Loucy (cell line): ENCODE results near the gene BSND.

Experiments
- H2AFZ ChIP-seq: fragments of 200-600 bp; sonication (generic); 2 replicates; pipeline ENCODE4 v1.6.0; 2016; ENCODE audit warnings: antibody characterized with exemption, mild to moderate bottlenecking, low read length, moderate library complexity
- H3F3A ChIP-seq: fragments of 200-600 bp; 2 replicates; pipeline ENCODE4 v1.6.0; 2016; ENCODE audit warnings: antibody characterized with exemption, low read depth, mild to moderate bottlenecking
- H3K27me3 ChIP-seq: fragments of 200-600 bp; sonication (generic); 2 replicates; pipeline ENCODE4 v1.6.1; 2014; ENCODE audit warnings: low read length, mild to moderate bottlenecking; ENCODE audit not compliant: insufficient read depth, poor library complexity, severe bottlenecking
- H3K36me3 ChIP-seq: fragments of 200-600 bp; sonication (generic); 2 replicates; pipeline ENCODE4 v1.6.1; 2016; ENCODE audit warnings: low read length; ENCODE audit not compliant: insufficient read depth
- H3K4me1 ChIP-seq: fragments of 200-600 bp; sonication (generic); 2 replicates; pipeline ENCODE4 v1.5.1; 2014; ENCODE audit warnings: low read length, mild to moderate bottlenecking; ENCODE audit not compliant: insufficient read depth, poor library complexity, severe bottlenecking
- H3K4me2 ChIP-seq: fragments of 200-600 bp; sonication (generic); 2 replicates; pipeline ENCODE4 v1.6.0; 2014; ENCODE audit warnings: antibody characterized with exemption, low read length, low read depth, mild to moderate bottlenecking; ENCODE audit not compliant: poor library complexity, severe bottlenecking
- H3K4me3 ChIP-seq: fragments of 200-600 bp; sonication (generic); 2 replicates; pipeline ENCODE4 v1.5.1; 2014; ENCODE audit warnings: low read length, mild to moderate bottlenecking, mixed read lengths; ENCODE audit not compliant: poor library complexity, severe bottlenecking
- H3K79me2 ChIP-seq: fragments of 200-600 bp; sonication (generic); 2 replicates; pipeline ENCODE4 v1.6.1; 2014; ENCODE audit warnings: low read length; ENCODE audit not compliant: insufficient read depth
- H3K9ac ChIP-seq: fragments of 200-600 bp; sonication (generic); 2 replicates; pipeline ENCODE4 v1.6.0; 2014; ENCODE audit warnings: mild to moderate bottlenecking, low read depth, low read length, moderate library complexity; ENCODE audit not compliant: poor library complexity, severe bottlenecking
- H3K9me2 ChIP-seq: fragments of 200-600 bp; sonication (generic); replicated peaks from 2 replicates; pipeline ENCODE4 v1.6.1; 2016; ENCODE audit warnings: low read depth, low read length, mixed read lengths
- H3K9me3 ChIP-seq: fragments of 200-600 bp; sonication (generic); 2 replicates; pipeline ENCODE4 v1.6.1; 2014; ENCODE audit warnings: mild to moderate bottlenecking, antibody characterized with exemption, low read length, low read depth; ENCODE audit not compliant: insufficient read depth
- H4K20me1 ChIP-seq: fragments of 200-600 bp; sonication (generic); 2 replicates; pipeline ENCODE4 v1.6.0; 2014; ENCODE audit warnings: antibody characterized with exemption, low read length, mild to moderate bottlenecking; ENCODE audit not compliant: insufficient read depth, poor library complexity, severe bottlenecking
- CTCF ChIP-seq: fragments of 200-600 bp; sonication (generic); conservative IDR thresholded peaks from 2 replicates; pipeline ENCODE4 v1.5.1; 2014; ENCODE audit warnings: mild to moderate bottlenecking, antibody characterized with exemption, low read length
- EZH2phosphoT487 ChIP-seq: fragments of 200-600 bp; IDR thresholded peaks from 2 replicates; pipeline ENCODE4 v1.6.1; 2018; ENCODE audit warnings: antibody characterized with exemption, mild to moderate bottlenecking, moderate library complexity, borderline replicate concordance

BSND gene

GRCh38 chr1:54950369-54951163 is 48.2 kb upstream of the BSND start:
- H3K4me2 ChIP-seq: no peak overlapping the region
- no peaks in the 10 kb centered on the region for H3K9me3 ChIP-seq
- H3K4me3 ChIP-seq: no peak overlapping the region
- no peak overlapping the region for H3K9ac ChIP-seq
- no peaks in the 10 kb centered on the region for H3K9me2 ChIP-seq
- no peaks in the 10 kb centered on the region for H3K79me2 ChIP-seq
- TF ChIP-seq CTCF (peak; percentile 79), EZH2phosphoT487 (no peak)
- peak overlapping the region; percentile 87 for H2AFZ ChIP-seq
- no peaks in the 10 kb centered on the region for H3K36me3 ChIP-seq
- H3F3A ChIP-seq: no peaks in the 10 kb centered on the region
- no peaks in the 10 kb centered on the region for H3K27me3 ChIP-seq
- no peaks in the 10 kb centered on the region for H4K20me1 ChIP-seq
- H3K4me1 ChIP-seq: no peaks in the 10 kb centered on the region

DNA sequence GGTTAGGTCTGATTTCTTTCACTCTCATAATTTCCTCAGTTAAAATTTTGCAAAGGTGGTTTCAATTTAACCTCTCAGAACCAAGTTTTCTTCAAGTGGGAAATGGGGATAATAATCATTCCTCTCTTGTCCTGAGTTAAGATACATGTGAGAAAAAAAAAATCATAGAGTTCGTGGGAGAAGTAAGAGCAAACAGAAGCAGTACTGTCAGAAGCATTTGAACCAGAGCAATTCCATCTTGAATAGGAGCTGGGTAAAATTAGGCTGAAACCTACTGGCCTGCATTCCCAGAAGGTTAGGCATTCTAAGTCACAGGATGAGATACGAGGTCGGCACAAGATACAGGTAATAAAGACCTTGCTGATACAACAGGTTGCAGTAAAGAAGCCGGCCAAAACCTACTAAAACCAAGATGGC is 46.9 kb upstream of the BSND start:
- Histone ChIP-seq H3F3A (no peaks in the 10 kb centered on the region), H2AFZ (0 out of 2 replicates have a peak overlapping the region, but pooled peaks have one; percentile 12), H3K36me3 (no peaks in the 10 kb centered on the region), H3K9me3 (peaks cover 2% of the 10 kb centered on the region; the same call in 1 of the 2 replicates), H3K9me2 (no peaks in the 10 kb centered on the region), H3K4me1 (no peaks in the 10 kb centered on the region), H3K79me2 (no peaks in the 10 kb centered on the region), H3K4me3 (no peak overlapping the region), H4K20me1 (no peaks in the 10 kb centered on the region), H3K9ac (no peak overlapping the region), H3K27me3 (no peaks in the 10 kb centered on the region), H3K4me2 (no peak overlapping the region)
- TF ChIP-seq EZH2phosphoT487 (no peak), CTCF (no peak)

DNA sequence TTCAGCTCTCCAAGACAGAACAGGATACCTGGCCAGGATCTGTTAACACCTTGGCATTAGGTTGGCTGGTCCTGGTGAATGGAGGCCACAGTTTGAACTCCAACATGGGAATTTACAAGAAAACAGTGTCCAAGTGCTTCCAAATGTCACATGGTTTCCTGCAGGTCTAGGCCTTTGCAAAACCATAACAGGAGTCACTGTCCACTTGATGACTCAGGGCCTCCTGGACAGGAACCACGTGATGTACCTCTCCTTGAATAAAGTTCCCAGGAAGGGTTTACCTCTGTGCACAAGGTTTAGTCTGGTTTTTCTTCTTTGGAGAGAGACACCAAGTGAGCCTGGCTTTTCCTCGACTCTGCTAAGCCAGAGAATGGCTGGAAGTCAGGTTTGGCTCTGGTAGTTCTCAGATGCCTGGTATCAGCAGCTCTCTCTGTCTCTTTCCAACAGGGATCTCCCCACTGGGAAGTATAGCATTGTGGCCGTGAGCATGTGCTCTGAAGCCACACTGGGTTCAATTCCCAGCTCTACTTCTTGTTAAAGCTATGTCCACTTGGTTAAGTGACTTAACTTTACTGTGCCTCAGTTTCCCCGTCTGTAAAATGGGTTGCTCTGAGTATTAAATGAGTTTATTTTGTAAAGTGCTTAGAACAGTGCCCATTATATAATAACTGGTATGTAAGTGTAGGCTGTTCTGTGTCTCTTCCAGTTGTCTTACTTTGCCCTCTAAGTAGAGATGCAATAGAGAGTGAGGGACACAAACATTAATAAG is 45.6 kb upstream of the BSND start:
- H3K79me2 ChIP-seq: no peaks in the 10 kb centered on the region
- no peak overlapping the region for H3K9ac ChIP-seq
- no peaks in the 10 kb centered on the region for H3K4me1 ChIP-seq
- TF ChIP-seq EZH2phosphoT487 (no peak), CTCF (no peak)
- H3F3A ChIP-seq: no peaks in the 10 kb centered on the region
- no peaks in the 10 kb centered on the region for H3K36me3 ChIP-seq
- H3K9me3 ChIP-seq: peaks cover 9% of the 10 kb centered on the region; the same call in 1 of the 2 replicates
- H3K4me2 ChIP-seq: no peak overlapping the region
- no peak overlapping the region for H2AFZ ChIP-seq
- H3K4me3 ChIP-seq: no peak overlapping the region
- no peaks in the 10 kb centered on the region for H4K20me1 ChIP-seq
- no peaks in the 10 kb centered on the region for H3K9me2 ChIP-seq
- no peaks in the 10 kb centered on the region for H3K27me3 ChIP-seq
